ENCODE measurements around the gene RASGRP2. TPM values are rescaled to one million over a fixed set of nuclear protein-coding genes. Genes with fewer than 3 reads are reported as not detected.
A peak's percentile ranks its signal among the peaks of the same experiment; 100 is the strongest.

The RASGRP2 gene
- total RNA-seq, 1 experiment from 2014 or later, result 26.9 TPM

DNA sequence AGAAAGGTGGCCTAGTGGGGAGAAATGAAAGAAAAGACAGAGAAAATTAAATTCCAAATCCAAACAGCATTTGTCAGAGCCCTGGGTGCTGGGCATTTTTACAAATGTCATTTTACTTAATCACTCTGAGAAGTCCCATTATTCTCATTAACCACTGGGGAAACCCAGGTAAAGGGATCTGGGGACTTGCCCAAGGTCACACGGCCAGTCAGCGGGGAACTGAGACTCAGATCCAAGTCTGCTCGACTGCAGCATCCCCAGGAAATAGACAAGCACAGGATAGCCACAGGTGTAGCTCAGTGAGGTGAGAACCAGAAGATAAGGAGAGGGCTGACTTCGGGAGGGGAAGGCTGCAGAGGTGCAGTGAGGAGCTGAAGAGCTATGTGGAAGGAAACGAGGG, 28.8 kb downstream of the RASGRP2 start:
- Histone ChIP-seq H3K18ac (ENCODE audit: insufficient read length, low read depth, low read length) (no peak overlapping the region), H3K23ac (ENCODE audit: insufficient read length, low read depth, low read length) (no peak overlapping the region), H4K20me1 (ENCODE audit: control insufficient read depth, insufficient read depth, insufficient read length) (peaks cover 3% of the 10 kb centered on the region), H3K9ac (ENCODE audit: extremely low read depth, insufficient read length, low read length) (no peak overlapping the region), H3K9me3 (ENCODE audit: control insufficient read depth, low read depth, low read length) (no peaks in the 10 kb centered on the region), H4K5ac (ENCODE audit: insufficient read length, low read depth, low read length) (no peak overlapping the region), H3K27me3 (ENCODE audit: insufficient read depth, low read length) (peaks cover 9% of the 10 kb centered on the region; the same call in 1 of the 2 replicates), H2BK120ac (ENCODE audit: low read depth, low read length, poor library complexity, severe bottlenecking) (no peak overlapping the region), H3K4ac (ENCODE audit: low read depth, low read length) (no peak overlapping the region), H3T11ph (ENCODE audit: low read length) (no peak overlapping the region), H3K56ac (ENCODE audit: insufficient read length, low read depth, low read length) (no peak overlapping the region), H2BK5ac (ENCODE audit: insufficient read length, low read length) (no peak overlapping the region), H3K14ac (ENCODE audit: insufficient read depth, low read length) (no peak overlapping the region), H3K4me1 (ENCODE audit: insufficient read depth, low read length) (peaks cover 10% of the 10 kb centered on the region; the same call in 1 of the 2 replicates), H3K4me2 (ENCODE audit: insufficient read depth, insufficient read length, low read length) (no peak overlapping the region), H3K79me2 (ENCODE audit: insufficient read depth, low read length) (no peaks in the 10 kb centered on the region), H2BK15ac (ENCODE audit: low read depth, low read length) (no peak overlapping the region), H4K91ac (ENCODE audit: insufficient read length, low read depth, low read length) (no peak overlapping the region), H2AFZ (ENCODE audit: low read length) (no peak overlapping the region), H2BK12ac (ENCODE audit: insufficient read length, low read depth, low read length) (no peak overlapping the region), H4K8ac (replicated peaks; ENCODE audit: insufficient read length, low read depth, low read length) (no peak overlapping the region), H2BK20ac (ENCODE audit: low read depth, low read length, poor library complexity, severe bottlenecking) (no peak overlapping the region), H3K23me2 (ENCODE audit: insufficient read length, low read depth, low read length, poor library complexity, severe bottlenecking) (peaks cover 6% of the 10 kb centered on the region), H2AK5ac (ENCODE audit: insufficient read length, low read length) (no peak overlapping the region), H3K27ac (ENCODE audit: insufficient read length, low read depth, low read length) (no peak overlapping the region), H3K79me1 (ENCODE audit: insufficient read depth, low read depth, low read length, poor library complexity, severe bottlenecking) (no peaks in the 10 kb centered on the region)
- peaks cover 92% of the 10 kb centered on the region for H3K27me3 Mint-ChIP-seq (ENCODE audit: low read depth)
- TF ChIP-seq, protein P1, sequence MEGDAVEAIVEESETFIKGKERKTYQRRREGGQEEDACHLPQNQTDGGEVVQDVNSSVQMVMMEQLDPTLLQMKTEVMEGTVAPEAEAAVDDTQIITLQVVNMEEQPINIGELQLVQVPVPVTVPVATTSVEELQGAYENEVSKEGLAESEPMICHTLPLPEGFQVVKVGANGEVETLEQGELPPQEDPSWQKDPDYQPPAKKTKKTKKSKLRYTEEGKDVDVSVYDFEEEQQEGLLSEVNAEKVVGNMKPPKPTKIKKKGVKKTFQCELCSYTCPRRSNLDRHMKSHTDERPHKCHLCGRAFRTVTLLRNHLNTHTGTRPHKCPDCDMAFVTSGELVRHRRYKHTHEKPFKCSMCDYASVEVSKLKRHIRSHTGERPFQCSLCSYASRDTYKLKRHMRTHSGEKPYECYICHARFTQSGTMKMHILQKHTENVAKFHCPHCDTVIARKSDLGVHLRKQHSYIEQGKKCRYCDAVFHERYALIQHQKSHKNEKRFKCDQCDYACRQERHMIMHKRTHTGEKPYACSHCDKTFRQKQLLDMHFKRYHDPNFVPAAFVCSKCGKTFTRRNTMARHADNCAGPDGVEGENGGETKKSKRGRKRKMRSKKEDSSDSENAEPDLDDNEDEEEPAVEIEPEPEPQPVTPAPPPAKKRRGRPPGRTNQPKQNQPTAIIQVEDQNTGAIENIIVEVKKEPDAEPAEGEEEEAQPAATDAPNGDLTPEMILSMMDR (conservative IDR thresholded peaks at IDR 0.05), result no peak
- no peak overlapping the region for H3K27ac Mint-ChIP-seq
- H3K4me3 Mint-ChIP-seq, result peak overlapping the region in 1 of 2 experiments; percentile 28; a peak in 2 of 5 replicates
- H3K4me1 Mint-ChIP-seq, result peaks cover 19 to 61% of the 10 kb centered on the region in 2 experiments
- no peaks in the 10 kb centered on the region for H3K36me3 Mint-ChIP-seq (ENCODE audit: insufficient read depth in 1 of 3, low read depth in 3 of 3)
- H3K9me3 Mint-ChIP-seq, result no peaks in the 10 kb centered on the region; a peak in 2 of 5 replicates
- no CpG with 5 or more reads among the region's 5 CpGs for WGBS (ENCODE audit: extremely low coverage, insufficient read length, low lambda C conversion rate)
- no peak for DNase-seq
